Upper lobe of left lung (tissue), 4 donors: ENCODE results near the gene FAM3D.

Experiments
- POLR2A ChIP-seq, 4 donors: fragments of 450-650 bp; IDR thresholded peaks; one replicate each; pipeline ENCODE4 v1.5.1; 2016 to 2017; ENCODE audit warnings: antibody characterized with exemption in 4 of 4, mild to moderate bottlenecking in 2 of 4
- TF ChIP-seq, protein P1 (sequence below), 6 experiments: fragments of 450-650 bp in 4 of 6; fragments of 200-600 bp in 2 of 6; sonication (generic) in 2 of 6; IDR thresholded peaks; one replicate each; pipeline ENCODE4 v1.5.1; 2016 to 2019; ENCODE audit warnings: antibody characterized with exemption in 6 of 6

DNA sequence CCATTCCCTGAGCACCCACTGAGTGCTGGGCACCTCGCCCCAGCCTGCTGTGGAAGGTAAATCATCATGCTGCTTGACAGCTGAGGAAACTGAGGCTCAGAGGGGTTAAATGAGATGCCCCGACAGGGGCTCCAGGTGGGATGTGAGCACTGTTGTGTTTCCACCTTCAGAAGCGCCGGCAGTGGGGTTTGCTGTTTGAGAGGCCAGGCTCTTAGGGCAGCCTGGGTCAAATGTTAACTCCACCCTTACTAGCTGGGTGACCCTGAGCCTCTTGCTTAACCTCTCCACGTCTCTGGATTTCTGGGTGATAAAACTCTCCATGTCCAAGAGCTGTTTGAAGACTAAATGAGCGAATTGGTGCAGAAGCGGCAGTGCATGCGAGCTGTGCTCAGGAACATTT is 43.1 kb downstream of the FAM3D start:
- TF ChIP-seq, protein P1, sequence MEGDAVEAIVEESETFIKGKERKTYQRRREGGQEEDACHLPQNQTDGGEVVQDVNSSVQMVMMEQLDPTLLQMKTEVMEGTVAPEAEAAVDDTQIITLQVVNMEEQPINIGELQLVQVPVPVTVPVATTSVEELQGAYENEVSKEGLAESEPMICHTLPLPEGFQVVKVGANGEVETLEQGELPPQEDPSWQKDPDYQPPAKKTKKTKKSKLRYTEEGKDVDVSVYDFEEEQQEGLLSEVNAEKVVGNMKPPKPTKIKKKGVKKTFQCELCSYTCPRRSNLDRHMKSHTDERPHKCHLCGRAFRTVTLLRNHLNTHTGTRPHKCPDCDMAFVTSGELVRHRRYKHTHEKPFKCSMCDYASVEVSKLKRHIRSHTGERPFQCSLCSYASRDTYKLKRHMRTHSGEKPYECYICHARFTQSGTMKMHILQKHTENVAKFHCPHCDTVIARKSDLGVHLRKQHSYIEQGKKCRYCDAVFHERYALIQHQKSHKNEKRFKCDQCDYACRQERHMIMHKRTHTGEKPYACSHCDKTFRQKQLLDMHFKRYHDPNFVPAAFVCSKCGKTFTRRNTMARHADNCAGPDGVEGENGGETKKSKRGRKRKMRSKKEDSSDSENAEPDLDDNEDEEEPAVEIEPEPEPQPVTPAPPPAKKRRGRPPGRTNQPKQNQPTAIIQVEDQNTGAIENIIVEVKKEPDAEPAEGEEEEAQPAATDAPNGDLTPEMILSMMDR (IDR thresholded peaks at IDR 0.05) = no peak
- no peak for TF ChIP-seq POLR2A (IDR thresholded peaks at IDR 0.05)
